ENCODE results near the gene MYO5C.

Gene MYO5C

GRCh38 chr15:52276256-52276770 lies 19.3 kb downstream of the MYO5C start:
- FAIRE-seq = no peak

- FAIRE-seq = no peak
Observed at GRCh38 chr15:52263563-52264282, 31.9 kb downstream of the MYO5C start.

GRCh38 chr15:52262364-52262763 lies 33.2 kb downstream of the MYO5C start:
- no peak for FAIRE-seq

GRCh38 chr15:52261498-52262242 lies 33.9 kb downstream of the MYO5C start:
- no peak for FAIRE-seq

- FAIRE-seq = no peak
Observed at GRCh38 chr15:52261026-52261425, 34.6 kb downstream of the MYO5C start.

- no peak for FAIRE-seq
Observed at GRCh38 chr15:52259503-52259902, 36.1 kb downstream of the MYO5C start.

GRCh38 chr15:52258461-52258860 lies 37.1 kb downstream of the MYO5C start:
- no peak for FAIRE-seq

GRCh38 chr15:52257734-52258062 lies 37.9 kb downstream of the MYO5C start:
- FAIRE-seq = no peak

- FAIRE-seq = no peak
Observed at GRCh38 chr15:52256930-52257733, 38.5 kb downstream of the MYO5C start.

- no peak for FAIRE-seq
Observed at GRCh38 chr15:52256366-52256765, 39.2 kb downstream of the MYO5C start.

GRCh38 chr15:52255935-52256334 lies 39.7 kb downstream of the MYO5C start:
- FAIRE-seq = no peak

GRCh38 chr15:52255008-52255407 lies 40.6 kb downstream of the MYO5C start:
- no peak for FAIRE-seq

- no peak for FAIRE-seq
Observed at GRCh38 chr15:52254391-52254790, 41.2 kb downstream of the MYO5C start.

GRCh38 chr15:52252781-52253180 lies 42.8 kb downstream of the MYO5C start:
- FAIRE-seq = no peak

GRCh38 chr15:52251144-52251860 lies 44.3 kb downstream of the MYO5C start:
- no peak for FAIRE-seq

GRCh38 chr15:52247461-52247860 lies 48.1 kb downstream of the MYO5C start:
- FAIRE-seq = no peak

GRCh38 chr15:52246686-52247431 lies 48.7 kb downstream of the MYO5C start:
- FAIRE-seq = no peak

GRCh38 chr15:52243697-52244555 lies 51.7 kb downstream of the MYO5C start:
- no peak for FAIRE-seq

- FAIRE-seq = no peak
Observed at GRCh38 chr15:52243286-52243685, 52.3 kb downstream of the MYO5C start.

GRCh38 chr15:52241489-52241888 lies 54.1 kb downstream of the MYO5C start:
- FAIRE-seq = no peak

GRCh38 chr15:52240166-52240565 lies 55.4 kb downstream of the MYO5C start:
- FAIRE-seq = no peak

Measured in G401.6 (cell line).